ENCODE measurements around the gene OPCML. TPM values are rescaled to one million over a fixed set of nuclear protein-coding genes. Genes with fewer than 3 reads are reported as not detected.

OPCML gene
- total RNA-seq, 1 experiment from 2014 or later, result not detected

GRCh38 chr11:133560472-133560855, 28.2 kb upstream of the OPCML start:
- BruUV-seq (replicated peaks), result no TSS peak
- Histone ChIP-seq H3K27ac (ENCODE audit: low read length) (no peak overlapping the region), H3K4me3 (ENCODE audit: low read length) (no peak overlapping the region), H3K27me3 (ENCODE audit: low read length) (no peaks in the 10 kb centered on the region), H3K9me2 (replicated peaks; ENCODE audit: low read length) (no peaks in the 10 kb centered on the region), H3K36me3 (ENCODE audit: low read depth, low read length) (no peaks in the 10 kb centered on the region), H3K4me2 (ENCODE audit: low read length) (no peak overlapping the region), H3K9me3 (ENCODE audit: low read length) (peaks cover 29% of the 10 kb centered on the region), H3F3A (ENCODE audit: low read length, unreplicated experiment) (no peaks in the 10 kb centered on the region), H4K20me1 (ENCODE audit: low read length) (no peaks in the 10 kb centered on the region), H3K4me1 (ENCODE audit: insufficient read depth, low read length) (no peaks in the 10 kb centered on the region), H3K79me2 (ENCODE audit: low read length) (no peaks in the 10 kb centered on the region), H2AFZ (ENCODE audit: low read length) (no peak overlapping the region), H3K9ac (ENCODE audit: low read length) (no peak overlapping the region)
- POLR2A ChIA-PET (ENCODE audit: unreplicated experiment), result no interaction called here
- DNase-seq (no peak), ATAC-seq (no peak)
- intact Hi-C loops (cut with micrococcal nuclease), result no loop called here
- CTCF ChIA-PET, result no interaction called here
- TF ChIP-seq EZH2 (IDR thresholded peaks at IDR 0.05; ENCODE audit: low read length, unreplicated experiment), result no peak
- TF ChIP-seq EZH2phosphoT487 (IDR thresholded peaks at IDR 0.05; ENCODE audit: borderline replicate concordance, low read length), result no peak
- TF ChIP-seq CTCF (conservative IDR thresholded peaks at IDR 0.05; ENCODE audit: low read depth, low read length), result no peak

- intact Hi-C loops (cut with micrococcal nuclease), result no loop called here
- Histone ChIP-seq H3K27me3 (ENCODE audit: low read length) (no peaks in the 10 kb centered on the region), H3K36me3 (ENCODE audit: low read depth, low read length) (no peaks in the 10 kb centered on the region), H3K9me2 (replicated peaks; ENCODE audit: low read length) (no peaks in the 10 kb centered on the region), H3F3A (ENCODE audit: low read length, unreplicated experiment) (no peaks in the 10 kb centered on the region), H3K79me2 (ENCODE audit: low read length) (no peaks in the 10 kb centered on the region), H3K27ac (ENCODE audit: low read length) (no peak overlapping the region), H3K4me3 (ENCODE audit: low read length) (no peak overlapping the region), H3K9ac (ENCODE audit: low read length) (no peak overlapping the region), H3K9me3 (ENCODE audit: low read length) (peaks cover 32% of the 10 kb centered on the region), H2AFZ (ENCODE audit: low read length) (no peak overlapping the region), H4K20me1 (ENCODE audit: low read length) (no peaks in the 10 kb centered on the region), H3K4me1 (ENCODE audit: insufficient read depth, low read length) (no peaks in the 10 kb centered on the region), H3K4me2 (ENCODE audit: low read length) (no peak overlapping the region)
- no TSS peak for BruUV-seq (replicated peaks)
- no peak for ATAC-seq
- no peak for DNase-seq
- ChIA-PET POLR2A (ENCODE audit: unreplicated experiment) (no interaction called here), CTCF (no interaction called here)
- TF ChIP-seq EZH2phosphoT487 (IDR thresholded peaks at IDR 0.05; ENCODE audit: borderline replicate concordance, low read length), result no peak
- no peak for TF ChIP-seq CTCF (conservative IDR thresholded peaks at IDR 0.05; ENCODE audit: low read depth, low read length)
- no peak for TF ChIP-seq EZH2 (IDR thresholded peaks at IDR 0.05; ENCODE audit: low read length, unreplicated experiment)
Observed at GRCh38 chr11:133559833-133560471, 27.7 kb upstream of the OPCML start.

DNA sequence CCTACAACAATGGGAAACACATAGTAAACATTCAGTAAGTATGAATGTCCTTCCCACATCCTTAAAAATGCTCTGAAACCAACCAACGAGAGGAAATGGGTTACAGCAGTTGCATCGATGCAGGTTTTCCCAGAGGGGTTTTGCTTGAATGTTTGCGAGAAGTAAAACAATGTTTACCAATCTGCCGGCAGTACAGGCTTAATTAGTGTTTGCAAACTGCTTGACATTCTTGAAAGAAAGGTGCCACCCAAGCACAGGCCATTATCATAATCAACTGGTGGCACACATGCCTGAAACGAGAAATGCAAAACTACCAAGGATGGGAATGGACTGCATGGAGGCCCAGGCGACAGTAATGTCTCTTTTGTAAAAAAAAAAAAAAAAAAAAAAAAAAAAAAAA, 27.1 kb upstream of the OPCML start:
- H3K36me3 ChIP-seq (ENCODE audit: low read depth, low read length), result no peaks in the 10 kb centered on the region
- no peak for DNase-seq
- intact Hi-C loops (cut with micrococcal nuclease), result no loop called here
- H2AFZ ChIP-seq (ENCODE audit: low read length), result no peak overlapping the region
- BruUV-seq (replicated peaks), result no TSS peak
- H3F3A ChIP-seq (ENCODE audit: low read length, unreplicated experiment), result no peaks in the 10 kb centered on the region
- no peak for ATAC-seq
- H3K9ac ChIP-seq (ENCODE audit: low read length), result no peak overlapping the region
- no peaks in the 10 kb centered on the region for H3K79me2 ChIP-seq (ENCODE audit: low read length)
- no peaks in the 10 kb centered on the region for H3K27me3 ChIP-seq (ENCODE audit: low read length)
- no peak overlapping the region for H3K4me2 ChIP-seq (ENCODE audit: low read length)
- no peak overlapping the region for H3K27ac ChIP-seq (ENCODE audit: low read length)
- H4K20me1 ChIP-seq (ENCODE audit: low read length), result no peaks in the 10 kb centered on the region
- ChIA-PET CTCF (no interaction called here), POLR2A (ENCODE audit: unreplicated experiment) (no interaction called here)
- peaks cover 36% of the 10 kb centered on the region for H3K9me3 ChIP-seq (ENCODE audit: low read length)
- H3K9me2 ChIP-seq (replicated peaks; ENCODE audit: low read length), result no peaks in the 10 kb centered on the region
- no peaks in the 10 kb centered on the region for H3K4me1 ChIP-seq (ENCODE audit: insufficient read depth, low read length)
- TF ChIP-seq EZH2phosphoT487 (IDR thresholded peaks at IDR 0.05; ENCODE audit: borderline replicate concordance, low read length) (no peak), EZH2 (IDR thresholded peaks at IDR 0.05; ENCODE audit: low read length, unreplicated experiment) (no peak), CTCF (conservative IDR thresholded peaks at IDR 0.05; ENCODE audit: low read depth, low read length) (no peak)
- no peak overlapping the region for H3K4me3 ChIP-seq (ENCODE audit: low read length)

Measured in PC-3 (cell line).